IMR-90 (cell line): Measurements from ENCODE around the gene PSRC1. TPM values are rescaled to one million over a fixed set of nuclear protein-coding genes. Genes with fewer than 3 reads are reported as not detected.

Experiments used
- ATAC-seq: fragments of 200-7000 bp; cut with Tn5 transposase; 2 replicates; pipeline ENCODE4 v1.9.1; 2020; ENCODE audit warnings: low read depth, mild to moderate bottlenecking, moderate library complexity
- BruUV-seq: library from RNA; stranded (reverse); fragments of 400-500 nt; replicated peaks from 2 replicates; lab custom pipeline; 2021; lab: Mats Ljungman, UMichigan
- CTCF ChIA-PET: fragments of 300-600 bp; formaldehyde crosslinking; extraction: SDS; loops from one replicate; lab custom pipeline; 2021; ENCODE audit warnings: antibody characterized with exemption; lab: Yijun Ruan, JAX
- POLR2A ChIA-PET: fragments of 300-600 bp; sonication (Branson Sonifier 250); formaldehyde crosslinking; loops from one replicate; lab custom pipeline; 2022; ENCODE audit warnings: antibody characterized with exemption; ENCODE audit not compliant: unreplicated experiment; lab: Charles Lee
- DNase-seq: peaks from one replicate; pipeline ENCODE4 v3.0.0; 2013
- H2AFZ ChIP-seq: replicated peaks from 2 replicates; pipeline ENCODE3; 2013; ENCODE audit warnings: low read length, mild to moderate bottlenecking; ENCODE audit not compliant: poor library complexity
- H2AK5ac ChIP-seq: 2 replicates; pipeline ENCODE4 v1.6.1; 2013; ENCODE audit warnings: low read depth, low read length, inconsistent platforms
- H2AK9ac ChIP-seq: replicated peaks from 2 replicates; pipeline ENCODE3; 2013; ENCODE audit warnings: mild to moderate bottlenecking, low read depth, low read length, moderate library complexity; ENCODE audit not compliant: poor library complexity
- H2BK120ac ChIP-seq: 2 replicates; pipeline ENCODE4 v1.6.1; 2013; ENCODE audit warnings: low read depth, low read length, inconsistent platforms
- H2BK15ac ChIP-seq: 3 replicates; pipeline ENCODE4 v1.6.1; 2013; ENCODE audit warnings: low read depth, low read length, inconsistent platforms
- H2BK20ac ChIP-seq: 2 replicates; pipeline ENCODE4 v1.6.1; 2013; ENCODE audit warnings: low read depth, mild to moderate bottlenecking, inconsistent platforms, low read length, moderate library complexity
- H2BK5ac ChIP-seq: 2 replicates; pipeline ENCODE4 v1.6.1; 2013; ENCODE audit warnings: mild to moderate bottlenecking, low read depth, low read length, inconsistent platforms; ENCODE audit not compliant: poor library complexity, severe bottlenecking
- H3K14ac ChIP-seq: replicated peaks from 2 replicates; pipeline ENCODE4 v1.6.1; 2013; ENCODE audit warnings: low read depth, low read length, inconsistent platforms
- H3K18ac ChIP-seq: 2 replicates; pipeline ENCODE4 v1.6.1; 2013; ENCODE audit warnings: low read depth, low read length, control low read depth
- H3K23ac ChIP-seq: 2 replicates; pipeline ENCODE4 v1.6.1; 2013; ENCODE audit warnings: low read depth, low read length, inconsistent platforms
- H3K27ac ChIP-seq: 2 replicates; pipeline ENCODE4 v1.5.1; 2013; ENCODE audit warnings: mild to moderate bottlenecking, control low read depth, low read length; ENCODE audit not compliant: insufficient read depth
- H3K27me3 ChIP-seq: 2 replicates; pipeline ENCODE4 v1.6.1; 2013; ENCODE audit warnings: low read length; ENCODE audit not compliant: control insufficient read depth, insufficient read depth
- H3K36me3 ChIP-seq: 2 replicates; pipeline ENCODE4 v1.6.1; 2013; ENCODE audit warnings: low read length, mixed read lengths; ENCODE audit not compliant: control insufficient read depth, insufficient read depth
- H3K4ac ChIP-seq: 2 replicates; pipeline ENCODE4 v1.6.1; 2013; ENCODE audit warnings: low read depth, low read length, inconsistent platforms
- H3K4me1 ChIP-seq: 2 replicates; pipeline ENCODE4 v1.6.1; 2013; ENCODE audit warnings: low read length, mixed read lengths; ENCODE audit not compliant: control insufficient read depth, insufficient read depth
- H3K4me2 ChIP-seq: 2 replicates; pipeline ENCODE4 v1.6.1; 2013; ENCODE audit warnings: low read depth, mild to moderate bottlenecking, control low read depth, low read length, moderate library complexity
- H3K4me3 ChIP-seq: 2 replicates; pipeline ENCODE4 v1.5.1; 2013; ENCODE audit warnings: low read depth, mild to moderate bottlenecking, control low read depth, low read length, moderate library complexity; ENCODE audit not compliant: insufficient read depth
- H3K56ac ChIP-seq: 2 replicates; pipeline ENCODE4 v1.6.1; 2013; ENCODE audit warnings: low read length, inconsistent platforms; ENCODE audit not compliant: insufficient read depth; ENCODE audit errors: extremely low read depth
- H3K79me1 ChIP-seq, 2 experiments: 2 replicates each; pipeline ENCODE4 v1.6.1; 2013; ENCODE audit warnings: low read length in 2 of 2, inconsistent platforms in 1 of 2, low read depth in 1 of 2
- H3K9ac ChIP-seq: 2 replicates; pipeline ENCODE4 v1.6.1; 2013; ENCODE audit warnings: low read depth, low read length, control low read depth
- H3K9me1 ChIP-seq: 2 replicates; pipeline ENCODE4 v1.6.1; 2013; ENCODE audit warnings: low read length, inconsistent platforms; ENCODE audit not compliant: insufficient read depth
- H3K9me3 ChIP-seq: 2 replicates; pipeline ENCODE4 v1.6.1; 2013; ENCODE audit warnings: low read length; ENCODE audit not compliant: control insufficient read depth, insufficient read depth
- H4K20me1 ChIP-seq: 2 replicates; pipeline ENCODE4 v1.6.1; 2013; ENCODE audit warnings: low read length, inconsistent platforms; ENCODE audit not compliant: insufficient read depth
- H4K5ac ChIP-seq: 2 replicates; pipeline ENCODE4 v1.6.1; 2013; ENCODE audit warnings: mild to moderate bottlenecking, low read depth, low read length, control low read depth
- H4K8ac ChIP-seq, 2 experiments: 2 replicates each; pipeline ENCODE4 v1.6.1; 2013; ENCODE audit warnings: low read depth in 2 of 2, low read length in 2 of 2, control low read depth in 1 of 2, inconsistent platforms in 1 of 2
- H4K91ac ChIP-seq: 2 replicates; pipeline ENCODE4 v1.6.1; 2013; ENCODE audit warnings: low read depth, low read length, inconsistent platforms; ENCODE audit not compliant: insufficient read depth
- MAZ ChIP-seq: IDR thresholded peaks from 2 replicates; pipeline ENCODE4 v1.6.1; 2012; ENCODE audit warnings: low read depth, mild to moderate bottlenecking, low read length, improper control_type of control experiment, moderate library complexity, borderline replicate concordance
- MXI1 ChIP-seq: IDR thresholded peaks from 2 replicates; pipeline ENCODE4 v1.6.1; 2012; ENCODE audit warnings: low read depth, mild to moderate bottlenecking, low read length, moderate library complexity, borderline replicate concordance
- RCOR1 ChIP-seq: IDR thresholded peaks from 2 replicates; pipeline ENCODE4 v1.6.1; 2012; ENCODE audit warnings: mild to moderate bottlenecking, low read length, improper control_type of control experiment; ENCODE audit not compliant: insufficient replicate concordance
- RFX5 ChIP-seq: IDR thresholded peaks from 2 replicates; pipeline ENCODE4 v1.8.0; 2012; ENCODE audit warnings: low read depth, mild to moderate bottlenecking, low read length, moderate library complexity
- SMC3 ChIP-seq: fragments of 150-350 bp; IDR thresholded peaks from 2 replicates; pipeline ENCODE4 v1.6.1; 2016; ENCODE audit warnings: low read depth, mild to moderate bottlenecking, antibody characterized with exemption, low read length, moderate library complexity
- WGBS, 2 experiments: methylation state at CpG; one replicate each; pipeline versions ENCODE4 v1.1.5 to v1.1.7; 2013; ENCODE audit warnings: missing lambda C conversion rate in 2 of 2; ENCODE audit not compliant: insufficient read length in 1 of 2; ENCODE audit errors: extremely low coverage in 2 of 2; 5-methylcytosine and 5-hydroxymethylcytosine counted together
- dilution Hi-C: fragments of 300-500 bp; cut with HindIII; formaldehyde crosslinking; loops from one replicate; pipeline ENCODE4 v1.14.3; 2018; ENCODE audit warnings: low sequenced_read_pairs; ENCODE audit not compliant: unreplicated experiment
- in situ Hi-C: fragments of 300-500 bp; cut with MboI; formaldehyde crosslinking; loops from 3 replicates; pipeline ENCODE4 v1.14.3; 2019; ENCODE audit warnings: low sequenced_read_pairs, inconsistent platforms, mixed read lengths
- intact Hi-C: fragments of 100-400 bp; cut with micrococcal nuclease; formaldehyde crosslinking; loops from 2 replicates; pipeline ENCODE4 v1.10.0; 2022
- polyA plus RNA-seq, 3 experiments: library from polyadenylated mRNA; depleted of rRNA; stranded (reverse); fragments of >200 nt; gene quantifications; 2 replicates each; pipeline ENCODE4 v1.2.3, GENCODE V29; 2012; ENCODE audit warnings: low replicate concordance in 1 of 3
- total RNA-seq: library from RNA; depleted of rRNA; stranded (reverse); fragments of >200 nt; gene quantifications from 2 replicates; pipeline ENCODE4 v1.2.3, GENCODE V29; 2012
- TF ChIP-seq, protein P1 (sequence below): fragments of 150-350 bp; IDR thresholded peaks from 2 replicates; pipeline ENCODE4 v1.6.1; 2017; ENCODE audit warnings: mild to moderate bottlenecking, antibody characterized with exemption, low read length, low read depth

Gene PSRC1
- total and polyA plus RNA-seq, 2 of the 4 experiments (the other 2 are of a cell fraction): 34.6 to 40.3 TPM

DNA sequence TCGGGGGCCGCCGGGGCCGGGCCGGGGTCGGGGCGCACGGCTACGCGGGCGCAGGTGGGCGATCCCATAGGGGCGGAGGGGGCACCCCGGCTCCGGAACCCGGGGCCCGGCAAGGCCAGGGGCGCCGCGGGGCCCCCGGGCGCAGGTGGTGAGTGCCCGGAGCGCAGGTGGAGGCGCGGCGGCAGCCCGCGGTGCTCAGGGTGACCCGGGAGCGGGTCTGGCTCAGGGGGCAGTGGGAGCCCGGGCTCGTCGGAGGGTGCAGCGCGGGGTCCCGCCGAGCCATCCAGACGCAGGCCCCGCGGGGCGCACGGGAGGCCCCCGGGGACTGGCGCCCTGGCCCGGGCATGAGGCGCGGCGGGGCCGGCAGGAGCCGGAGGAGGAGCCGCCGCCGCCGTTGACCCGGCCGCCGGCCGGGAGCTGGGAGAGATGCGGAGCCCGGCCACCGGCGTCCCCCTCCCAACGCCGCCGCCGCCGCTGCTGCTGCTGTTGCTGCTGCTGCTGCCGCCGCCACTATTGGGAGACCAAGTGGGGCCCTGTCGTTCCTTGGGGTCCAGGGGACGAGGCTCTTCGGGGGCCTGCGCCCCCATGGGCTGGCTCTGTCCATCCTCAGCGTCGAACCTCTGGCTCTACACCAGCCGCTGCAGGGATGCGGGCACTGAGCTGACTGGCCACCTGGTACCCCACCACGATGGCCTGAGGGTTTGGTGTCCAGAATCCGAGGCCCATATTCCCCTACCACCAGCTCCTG, 33.1 kb downstream of the PSRC1 start:
- ATAC-seq (peak; percentile 41), DNase-seq (no peak)
- no peak overlapping the region for H3K18ac ChIP-seq
- no peak overlapping the region for H3K56ac ChIP-seq
- ChIA-PET POLR2A (interaction anchor here (0.5 kb wide), 1 partner anchor 8 kb away, joined by 3 read pairs; no protein-coding TSS in a partner anchor), CTCF (no interaction called here)
- no peak overlapping the region for H3K23ac ChIP-seq
- 0 out of 4 replicates have a peak, but pooled peaks cover 0 to 7% of the 10 kb centered on the region in 2 experiments for H3K79me1 ChIP-seq
- no peaks in the 10 kb centered on the region for H3K27me3 ChIP-seq
- no peak overlapping the region for H2BK120ac ChIP-seq
- no peak overlapping the region for H2BK5ac ChIP-seq
- H3K27ac ChIP-seq: no peak overlapping the region
- H4K5ac ChIP-seq: no peak overlapping the region
- no peak overlapping the region for H4K91ac ChIP-seq
- H3K9ac ChIP-seq: no peak overlapping the region
- TF ChIP-seq MAZ (no peak), RCOR1 (no peak), SMC3 (no peak), MXI1 (no peak), RFX5 (no peak)
- TF ChIP-seq, protein P1, sequence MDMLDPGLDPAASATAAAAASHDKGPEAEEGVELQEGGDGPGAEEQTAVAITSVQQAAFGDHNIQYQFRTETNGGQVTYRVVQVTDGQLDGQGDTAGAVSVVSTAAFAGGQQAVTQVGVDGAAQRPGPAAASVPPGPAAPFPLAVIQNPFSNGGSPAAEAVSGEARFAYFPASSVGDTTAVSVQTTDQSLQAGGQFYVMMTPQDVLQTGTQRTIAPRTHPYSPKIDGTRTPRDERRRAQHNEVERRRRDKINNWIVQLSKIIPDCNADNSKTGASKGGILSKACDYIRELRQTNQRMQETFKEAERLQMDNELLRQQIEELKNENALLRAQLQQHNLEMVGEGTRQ: no peak
- H2AFZ ChIP-seq: peak overlapping the region; percentile 90
- H2AK9ac ChIP-seq: peak overlapping the region; percentile 67
- no TSS peak for BruUV-seq
- no peak overlapping the region for H2AK5ac ChIP-seq
- dilution Hi-C loops: no loop called here
- no peaks in the 10 kb centered on the region for H3K36me3 ChIP-seq
- in situ Hi-C loops: no loop called here
- no peaks in the 10 kb centered on the region for H4K20me1 ChIP-seq
- peak overlapping the region in 1 of 2 experiments; percentile 4; a peak in 1 of 4 replicates for H4K8ac ChIP-seq
- no peak overlapping the region for H2BK20ac ChIP-seq
- peaks cover 21% of the 10 kb centered on the region for H3K4me1 ChIP-seq
- peak overlapping the region; percentile 54 for H3K4me3 ChIP-seq
- 5% methylated on average over 48 of the region's 80 CpGs; no CpG with 5 or more reads in 1 of the 2 experiments for WGBS, 2 experiments
- H2BK15ac ChIP-seq: no peak overlapping the region
- no peak overlapping the region for H3K14ac ChIP-seq
- no peak overlapping the region for H3K4ac ChIP-seq
- H3K4me2 ChIP-seq: peak overlapping the region; percentile 76
- intact Hi-C loops: loop anchor here (1.0 kb wide), 1 partner anchor 10 kb away; no protein-coding TSS in a partner anchor
- H3K9me1 ChIP-seq: no peaks in the 10 kb centered on the region; the same call in 1 of the 2 replicates
- H3K9me3 ChIP-seq: no peaks in the 10 kb centered on the region
